HUES48 (cell line): ENCODE results near the gene METAP1D.

Experiments
- H3K27ac ChIP-seq: one replicate; pipeline ENCODE4 v1.7.0; 2013; ENCODE audit warnings: low read depth, low read length, inconsistent platforms
- H3K27me3 ChIP-seq: 2 replicates; pipeline ENCODE4 v1.6.1; 2013; ENCODE audit warnings: mild to moderate bottlenecking, low read length; ENCODE audit not compliant: control insufficient read depth, insufficient read depth
- H3K36me3 ChIP-seq: 2 replicates; pipeline ENCODE4 v1.6.1; 2013; ENCODE audit warnings: low read length; ENCODE audit not compliant: control insufficient read depth, insufficient read depth
- H3K4me1 ChIP-seq: 2 replicates; pipeline ENCODE4 v1.6.1; 2013; ENCODE audit warnings: mild to moderate bottlenecking, low read length; ENCODE audit not compliant: control insufficient read depth, insufficient read depth
- H3K4me3 ChIP-seq: 2 replicates; pipeline ENCODE4 v1.5.1; 2013; ENCODE audit warnings: mild to moderate bottlenecking, low read depth, low read length
- H3K9ac ChIP-seq: 2 replicates; pipeline ENCODE4 v1.6.1; 2013; ENCODE audit warnings: mild to moderate bottlenecking, low read depth, low read length, moderate library complexity
- H3K9me3 ChIP-seq: 2 replicates; pipeline ENCODE4 v1.6.1; 2013; ENCODE audit warnings: low read length; ENCODE audit not compliant: control insufficient read depth, insufficient read depth

Gene METAP1D

GRCh38 chr2:172088245-172089004, 88.7 kb downstream of the METAP1D start:
- H3K27me3 ChIP-seq, result peaks cover 100% of the 10 kb centered on the region
- H3K9me3 ChIP-seq, result no peaks in the 10 kb centered on the region
- H3K4me1 ChIP-seq, result peaks cover 45% of the 10 kb centered on the region
- H3K9ac ChIP-seq, result no peak overlapping the region
- H3K4me3 ChIP-seq, result no peak overlapping the region
- H3K36me3 ChIP-seq, result no peaks in the 10 kb centered on the region
- no peak overlapping the region for H3K27ac ChIP-seq

DNA sequence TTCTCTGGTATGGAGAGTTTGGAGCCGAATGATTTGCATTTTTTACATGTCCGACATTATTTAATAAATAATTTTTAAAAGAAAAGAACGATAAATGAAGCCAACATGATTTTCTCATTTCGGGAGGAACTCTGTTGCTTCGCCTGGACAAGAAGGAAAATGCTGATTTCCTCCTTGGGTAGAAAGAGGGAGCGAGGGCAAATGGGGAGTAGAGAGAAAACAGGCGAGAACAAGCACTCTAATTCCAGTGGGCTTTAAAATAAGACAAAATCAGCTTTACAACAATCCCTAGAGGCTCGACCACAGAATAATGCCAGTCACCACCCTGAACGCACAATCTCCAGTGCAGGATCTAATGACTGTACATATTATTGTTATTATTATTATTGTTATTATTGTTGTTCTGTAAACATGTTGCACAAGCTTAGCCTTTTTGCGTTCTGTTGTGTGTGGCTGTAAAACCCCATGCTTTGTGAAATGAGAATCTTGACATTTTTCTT, 89.3 kb downstream of the METAP1D start:
- H3K27ac ChIP-seq, result no peak overlapping the region
- no peak overlapping the region for H3K9ac ChIP-seq
- no peak overlapping the region for H3K4me3 ChIP-seq
- H3K36me3 ChIP-seq, result no peaks in the 10 kb centered on the region
- no peaks in the 10 kb centered on the region for H3K9me3 ChIP-seq
- H3K27me3 ChIP-seq, result peaks cover 100% of the 10 kb centered on the region
- peaks cover 43% of the 10 kb centered on the region for H3K4me1 ChIP-seq

- peaks cover 42% of the 10 kb centered on the region for H3K4me1 ChIP-seq
- H3K4me3 ChIP-seq, result no peak overlapping the region
- H3K27ac ChIP-seq, result no peak overlapping the region
- no peaks in the 10 kb centered on the region for H3K36me3 ChIP-seq
- no peaks in the 10 kb centered on the region for H3K9me3 ChIP-seq
- H3K27me3 ChIP-seq, result peaks cover 100% of the 10 kb centered on the region
- no peak overlapping the region for H3K9ac ChIP-seq
Measured at GRCh38 chr2:172089633-172090032, 89.9 kb downstream of the METAP1D start.

DNA sequence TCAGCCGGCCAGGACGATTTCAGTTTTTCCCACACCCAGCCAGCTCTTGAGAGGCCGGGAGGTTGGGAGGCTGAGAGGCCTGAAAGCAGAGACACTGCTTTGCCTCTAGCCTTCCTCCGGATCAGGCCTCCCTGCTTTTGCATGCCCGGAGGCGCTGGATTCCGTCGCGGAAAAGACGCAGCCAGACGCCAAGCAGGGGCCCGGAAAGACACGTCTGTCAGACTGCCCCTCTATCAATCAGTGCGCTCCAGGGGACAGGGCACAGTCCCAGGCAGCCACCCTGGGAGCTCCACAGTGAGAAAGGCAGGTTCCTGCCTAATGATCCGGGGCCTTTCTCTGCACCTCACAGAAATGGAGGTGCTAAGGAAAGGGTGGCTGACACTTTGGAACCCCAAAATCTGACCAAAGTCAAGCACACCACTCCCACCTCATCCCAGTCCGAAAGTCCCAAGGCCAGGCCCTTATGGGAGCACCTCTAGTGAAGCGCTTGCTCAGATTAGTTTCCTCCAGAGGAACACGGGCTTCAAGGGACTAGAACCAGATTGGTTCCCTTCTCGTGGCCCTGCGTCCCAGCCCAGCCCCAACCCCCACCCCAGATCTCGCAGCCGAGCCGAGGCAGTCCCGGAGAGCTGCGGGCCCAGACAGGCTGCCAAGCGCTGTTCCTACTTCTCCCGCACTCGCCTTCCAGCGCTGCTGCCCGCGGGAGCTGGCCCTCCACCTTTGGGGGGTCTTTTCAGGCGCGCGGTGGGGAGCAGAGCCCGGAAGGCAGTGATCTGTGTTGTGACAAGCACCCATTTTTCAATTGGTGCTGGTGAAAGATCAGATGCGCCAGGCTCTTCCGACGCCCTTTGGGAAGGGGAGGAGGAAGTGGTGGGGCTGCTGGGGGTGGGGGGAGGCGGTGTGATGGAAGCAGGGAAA, 90.5 kb downstream of the METAP1D start:
- Histone ChIP-seq H3K36me3 (no peaks in the 10 kb centered on the region), H3K4me1 (peaks cover 42% of the 10 kb centered on the region), H3K27ac (no peak overlapping the region), H3K9ac (no peak overlapping the region), H3K27me3 (peaks cover 100% of the 10 kb centered on the region), H3K9me3 (no peaks in the 10 kb centered on the region), H3K4me3 (no peak overlapping the region)

- no peak overlapping the region for H3K9ac ChIP-seq
- no peaks in the 10 kb centered on the region for H3K9me3 ChIP-seq
- peaks cover 100% of the 10 kb centered on the region for H3K27me3 ChIP-seq
- peaks cover 41% of the 10 kb centered on the region for H3K4me1 ChIP-seq
- H3K4me3 ChIP-seq, result no peak overlapping the region
- H3K27ac ChIP-seq, result no peak overlapping the region
- no peaks in the 10 kb centered on the region for H3K36me3 ChIP-seq
Measured at GRCh38 chr2:172091000-172091641, 91.4 kb downstream of the METAP1D start.

DNA sequence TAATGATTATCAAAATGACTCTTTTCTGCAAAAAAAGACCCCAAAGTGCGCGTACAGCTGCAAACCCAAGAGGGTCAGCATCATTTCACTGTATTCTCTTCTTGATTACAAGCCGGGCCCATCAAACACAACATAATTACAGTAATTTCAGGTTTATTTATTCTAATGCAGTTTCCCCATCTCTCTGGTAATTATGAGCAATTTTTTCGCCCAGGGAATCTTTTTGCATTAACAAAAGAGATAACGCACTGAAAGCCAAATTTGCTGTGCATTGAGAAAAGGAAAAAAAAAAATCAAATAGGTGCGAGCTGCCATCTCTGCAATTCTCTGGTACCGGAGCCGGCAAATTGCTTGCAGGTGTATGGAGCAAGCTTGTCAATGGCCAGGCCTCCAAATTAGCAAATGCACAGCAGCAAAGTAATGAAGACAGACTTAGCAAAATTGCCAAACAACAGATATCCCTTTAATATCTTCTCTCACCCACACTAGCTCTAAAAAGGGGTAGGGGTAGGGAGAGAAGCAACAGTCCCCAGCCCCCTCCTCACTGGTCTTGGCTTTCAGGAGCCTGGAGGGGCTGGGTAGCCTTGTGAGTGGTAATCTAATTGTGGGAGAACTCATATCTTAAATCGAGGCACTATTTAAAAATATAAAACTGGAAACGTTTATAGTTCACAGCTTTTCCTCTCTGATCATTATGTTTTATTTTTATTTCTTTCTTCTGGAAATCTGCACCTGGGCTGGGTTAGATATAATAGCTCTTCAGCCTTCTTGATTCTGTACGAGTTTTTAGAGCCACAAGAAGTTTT, 92.2 kb downstream of the METAP1D start:
- Histone ChIP-seq H3K4me3 (no peak overlapping the region), H3K36me3 (no peaks in the 10 kb centered on the region), H3K9me3 (no peaks in the 10 kb centered on the region), H3K9ac (no peak overlapping the region), H3K4me1 (peaks cover 40% of the 10 kb centered on the region), H3K27me3 (peaks cover 100% of the 10 kb centered on the region), H3K27ac (no peak overlapping the region)

DNA sequence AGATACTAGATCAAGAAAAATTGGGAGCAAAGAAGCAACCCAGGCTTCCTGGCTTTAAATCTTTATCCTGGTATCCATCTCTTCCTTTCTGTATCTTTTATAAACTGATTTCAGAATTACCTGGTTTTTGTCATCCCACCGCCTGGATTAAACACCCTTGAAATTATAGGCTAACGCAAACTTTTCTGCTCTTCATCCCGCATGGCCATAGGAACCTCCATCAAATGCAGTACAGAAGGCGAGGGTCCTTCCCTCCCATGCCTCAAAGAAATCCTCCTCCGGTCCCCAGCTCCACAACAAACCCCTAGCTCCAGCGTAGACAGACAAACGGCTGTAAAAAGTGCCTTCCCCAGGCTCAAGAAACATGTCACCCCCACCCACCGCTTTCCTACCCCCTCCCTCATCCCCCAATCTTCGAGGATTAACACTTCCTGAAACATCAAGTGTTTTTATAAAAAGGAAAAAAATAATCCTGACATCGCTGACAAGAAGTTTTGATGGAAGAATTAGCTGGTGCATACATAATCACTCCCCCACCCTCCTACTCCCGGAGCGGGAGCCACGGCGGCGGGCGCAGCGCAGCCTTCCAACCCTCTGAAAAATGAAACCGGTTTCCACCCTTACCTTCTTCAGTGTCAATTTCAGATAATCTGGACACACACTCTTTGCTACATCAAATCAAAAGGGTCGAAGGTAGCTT, 93.1 kb downstream of the METAP1D start:
- Histone ChIP-seq H3K36me3 (no peaks in the 10 kb centered on the region), H3K4me1 (peaks cover 34% of the 10 kb centered on the region), H3K9ac (no peak overlapping the region), H3K27ac (no peak overlapping the region), H3K9me3 (no peaks in the 10 kb centered on the region), H3K27me3 (peaks cover 100% of the 10 kb centered on the region), H3K4me3 (no peak overlapping the region)

DNA sequence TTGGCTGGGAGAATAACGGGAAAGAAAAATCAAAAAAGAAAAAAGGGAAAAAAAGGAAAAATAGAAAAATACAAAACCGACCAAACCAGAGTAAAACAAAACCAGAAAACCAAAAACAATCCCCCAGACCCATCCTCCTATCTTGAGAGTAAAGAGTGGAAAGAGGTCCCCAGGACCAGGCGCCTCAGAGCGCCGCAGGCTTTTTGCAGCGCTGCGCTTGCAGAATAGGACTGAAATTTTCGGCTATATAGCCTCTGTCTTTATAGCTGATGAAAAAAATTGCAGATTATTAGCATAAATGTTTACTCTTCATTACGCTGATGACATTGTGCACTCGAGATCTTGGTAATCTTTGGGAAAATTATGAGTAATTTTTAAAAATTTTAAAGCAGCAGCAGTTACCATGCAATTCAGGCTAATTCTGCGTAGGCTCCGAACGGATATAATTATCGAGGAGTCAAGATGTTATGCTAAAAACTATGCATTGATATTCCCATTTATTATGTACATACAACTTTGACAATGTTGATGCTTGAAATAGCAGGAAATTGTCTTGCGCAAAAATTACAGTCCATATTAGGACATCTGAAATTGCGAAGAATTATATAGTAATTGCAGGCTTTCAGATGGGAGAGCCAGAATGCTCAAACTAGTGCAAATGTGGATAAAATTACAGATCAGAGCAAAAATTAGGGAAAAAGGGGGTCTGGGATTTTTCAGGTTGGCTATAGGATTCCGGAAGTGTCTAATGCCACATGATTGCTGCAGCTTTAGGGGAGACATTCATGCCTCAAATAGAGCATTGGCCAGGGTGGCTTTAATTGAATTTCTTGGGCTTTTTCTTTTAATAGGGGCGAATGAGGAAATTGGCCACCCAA, 93.9 kb downstream of the METAP1D start:
- Histone ChIP-seq H3K4me1 (peaks cover 26% of the 10 kb centered on the region), H3K9me3 (no peaks in the 10 kb centered on the region), H3K27ac (no peak overlapping the region), H3K36me3 (no peaks in the 10 kb centered on the region), H3K9ac (no peak overlapping the region), H3K27me3 (peaks cover 100% of the 10 kb centered on the region), H3K4me3 (peak overlapping the region; percentile 37)

GRCh38 chr2:172094294-172095145, 94.8 kb downstream of the METAP1D start:
- no peak overlapping the region for H3K27ac ChIP-seq
- no peaks in the 10 kb centered on the region for H3K9me3 ChIP-seq
- H3K4me3 ChIP-seq, result peak overlapping the region; percentile 52
- peaks cover 29% of the 10 kb centered on the region for H3K4me1 ChIP-seq
- H3K36me3 ChIP-seq, result no peaks in the 10 kb centered on the region
- H3K27me3 ChIP-seq, result peaks cover 100% of the 10 kb centered on the region
- no peak overlapping the region; the same call in 1 of the 2 replicates for H3K9ac ChIP-seq
